GM04504 (cell line): ENCODE results near the gene IL1RN.
A peak's percentile ranks its signal among the peaks of the same experiment; 100 is the strongest.

ENCODE experiments used
- DNase-seq: peaks from one replicate; pipeline ENCODE4 v3.0.0-alpha.2; 2012; ENCODE audit warnings: low read depth

IL1RN gene

DNA sequence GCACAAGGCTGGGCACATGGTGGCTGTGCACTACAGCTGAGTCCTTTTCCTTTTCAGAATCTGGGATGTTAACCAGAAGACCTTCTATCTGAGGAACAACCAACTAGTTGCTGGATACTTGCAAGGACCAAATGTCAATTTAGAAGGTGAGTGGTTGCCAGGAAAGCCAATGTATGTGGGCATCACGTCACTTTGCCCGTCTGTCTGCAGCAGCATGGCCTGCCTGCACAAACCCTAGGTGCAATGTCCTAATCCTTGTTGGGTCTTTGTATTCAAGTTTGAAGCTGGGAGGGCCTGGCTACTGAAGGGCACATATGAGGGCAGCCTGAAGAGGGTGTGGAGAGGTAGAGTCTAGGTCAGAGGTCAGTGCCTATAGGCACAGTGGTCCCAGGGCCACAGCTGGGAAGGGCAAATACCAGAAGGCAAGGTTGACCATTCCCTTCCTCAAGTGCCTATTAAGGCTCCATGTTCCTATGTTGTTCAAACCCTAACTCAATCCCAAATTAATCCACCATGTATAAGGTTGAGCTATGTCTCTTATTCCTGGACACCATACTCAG is 2.2 kb downstream of the IL1RN start:
- no peak for DNase-seq

GRCh38 chr2:113131352-113132185 is 4.2 kb downstream of the IL1RN start:
- DNase-seq, result no peak

DNA sequence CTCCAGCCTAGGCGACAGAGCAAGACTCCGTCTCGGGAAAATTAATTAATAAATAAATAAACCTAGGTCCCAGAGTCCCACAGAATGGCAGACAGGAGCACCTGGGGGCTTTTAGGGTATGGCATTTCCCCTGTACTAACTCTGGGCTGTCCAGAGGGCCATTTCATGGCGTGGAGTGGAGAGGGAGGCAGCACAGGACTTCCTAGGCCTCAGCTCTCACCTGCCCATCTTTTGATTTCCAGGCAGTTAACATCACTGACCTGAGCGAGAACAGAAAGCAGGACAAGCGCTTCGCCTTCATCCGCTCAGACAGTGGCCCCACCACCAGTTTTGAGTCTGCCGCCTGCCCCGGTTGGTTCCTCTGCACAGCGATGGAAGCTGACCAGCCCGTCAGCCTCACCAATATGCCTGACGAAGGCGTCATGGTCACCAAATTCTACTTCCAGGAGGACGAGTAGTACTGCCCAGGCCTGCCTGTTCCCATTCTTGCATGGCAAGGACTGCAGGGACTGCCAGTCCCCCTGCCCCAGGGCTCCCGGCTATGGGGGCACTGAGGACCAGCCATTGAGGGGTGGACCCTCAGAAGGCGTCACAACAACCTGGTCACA is 5.1 kb downstream of the IL1RN start:
- DNase-seq, result no peak

DNA sequence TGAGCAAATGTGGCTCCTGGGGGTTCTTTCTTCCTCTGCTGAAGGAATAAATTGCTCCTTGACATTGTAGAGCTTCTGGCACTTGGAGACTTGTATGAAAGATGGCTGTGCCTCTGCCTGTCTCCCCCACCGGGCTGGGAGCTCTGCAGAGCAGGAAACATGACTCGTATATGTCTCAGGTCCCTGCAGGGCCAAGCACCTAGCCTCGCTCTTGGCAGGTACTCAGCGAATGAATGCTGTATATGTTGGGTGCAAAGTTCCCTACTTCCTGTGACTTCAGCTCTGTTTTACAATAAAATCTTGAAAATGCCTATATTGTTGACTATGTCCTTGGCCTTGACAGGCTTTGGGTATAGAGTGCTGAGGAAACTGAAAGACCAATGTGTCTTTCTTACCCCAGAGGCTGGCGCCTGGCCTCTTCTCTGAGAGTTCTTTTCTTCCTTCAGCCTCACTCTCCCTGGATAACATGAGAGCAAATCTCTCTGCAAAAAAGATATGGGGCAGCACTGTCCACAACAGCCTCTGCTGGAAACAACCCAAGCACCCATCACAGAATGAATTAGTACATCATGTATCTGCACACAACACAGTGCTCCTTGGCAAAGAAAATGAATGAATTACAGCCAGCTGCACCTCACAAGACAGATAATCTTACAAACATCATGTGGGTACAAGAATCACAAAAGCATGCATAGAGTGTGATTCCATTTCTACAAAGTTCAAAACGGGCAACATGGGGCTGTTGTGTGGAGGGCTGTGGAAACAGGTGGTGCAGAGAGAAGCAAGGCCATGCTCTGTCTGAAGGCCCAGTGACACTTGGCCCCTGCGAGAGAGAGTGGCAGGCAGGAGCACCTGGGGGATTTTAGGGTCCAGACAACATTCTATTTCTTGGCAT is 6.6 kb downstream of the IL1RN start:
- no peak for DNase-seq

GRCh38 chr2:113134717-113135116 is 7.3 kb downstream of the IL1RN start:
- DNase-seq, result no peak

- DNase-seq, result no peak
Measured at GRCh38 chr2:113135317-113135716, 7.9 kb downstream of the IL1RN start.

DNA sequence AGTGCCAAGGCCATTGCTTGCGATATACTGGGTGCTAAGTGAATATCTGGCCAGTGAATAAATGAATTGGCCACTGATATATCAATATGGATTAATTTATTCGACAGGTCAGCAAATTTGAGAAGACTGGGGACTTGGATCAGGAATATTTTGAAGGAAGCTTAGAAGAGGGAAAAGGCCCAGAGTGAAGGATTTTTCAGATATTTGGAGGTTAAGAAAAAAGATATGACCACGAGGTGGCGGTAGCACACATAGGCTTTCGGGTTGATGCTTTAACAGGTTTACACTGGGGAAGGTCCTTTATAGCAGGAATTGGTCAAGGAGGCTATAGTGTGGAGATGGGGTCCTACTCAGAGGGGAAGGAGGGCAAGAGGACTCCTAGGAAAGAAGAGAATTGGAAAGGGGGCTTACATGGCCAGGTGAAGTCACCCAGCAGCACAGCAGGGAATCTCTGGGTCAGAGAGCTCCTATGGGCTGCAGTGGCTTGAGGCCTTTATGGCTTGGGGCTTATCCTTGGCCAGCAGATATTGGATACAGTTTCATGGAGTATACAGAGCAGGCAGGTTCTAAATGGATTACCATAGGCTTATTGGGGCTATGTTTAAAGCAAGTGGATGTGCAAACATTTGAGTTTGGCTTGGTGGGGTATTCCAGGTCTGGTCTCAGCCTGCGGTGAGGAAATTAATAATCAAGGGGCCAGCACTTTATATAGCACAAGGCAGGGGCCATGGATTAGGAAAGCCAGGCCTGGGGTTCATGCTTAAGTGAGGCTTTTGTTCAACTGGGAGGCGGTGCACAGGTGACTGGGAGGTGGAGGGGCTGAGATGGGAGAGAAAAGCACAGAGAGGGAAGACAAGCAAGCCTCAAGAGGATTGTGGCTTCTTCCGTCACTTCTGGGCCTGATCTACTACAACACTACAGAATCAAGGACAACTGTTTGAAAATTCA is 9.7 kb downstream of the IL1RN start:
- DNase-seq, result no peak

- no peak for DNase-seq
Measured at GRCh38 chr2:113137827-113138226, 10.4 kb downstream of the IL1RN start.

DNA sequence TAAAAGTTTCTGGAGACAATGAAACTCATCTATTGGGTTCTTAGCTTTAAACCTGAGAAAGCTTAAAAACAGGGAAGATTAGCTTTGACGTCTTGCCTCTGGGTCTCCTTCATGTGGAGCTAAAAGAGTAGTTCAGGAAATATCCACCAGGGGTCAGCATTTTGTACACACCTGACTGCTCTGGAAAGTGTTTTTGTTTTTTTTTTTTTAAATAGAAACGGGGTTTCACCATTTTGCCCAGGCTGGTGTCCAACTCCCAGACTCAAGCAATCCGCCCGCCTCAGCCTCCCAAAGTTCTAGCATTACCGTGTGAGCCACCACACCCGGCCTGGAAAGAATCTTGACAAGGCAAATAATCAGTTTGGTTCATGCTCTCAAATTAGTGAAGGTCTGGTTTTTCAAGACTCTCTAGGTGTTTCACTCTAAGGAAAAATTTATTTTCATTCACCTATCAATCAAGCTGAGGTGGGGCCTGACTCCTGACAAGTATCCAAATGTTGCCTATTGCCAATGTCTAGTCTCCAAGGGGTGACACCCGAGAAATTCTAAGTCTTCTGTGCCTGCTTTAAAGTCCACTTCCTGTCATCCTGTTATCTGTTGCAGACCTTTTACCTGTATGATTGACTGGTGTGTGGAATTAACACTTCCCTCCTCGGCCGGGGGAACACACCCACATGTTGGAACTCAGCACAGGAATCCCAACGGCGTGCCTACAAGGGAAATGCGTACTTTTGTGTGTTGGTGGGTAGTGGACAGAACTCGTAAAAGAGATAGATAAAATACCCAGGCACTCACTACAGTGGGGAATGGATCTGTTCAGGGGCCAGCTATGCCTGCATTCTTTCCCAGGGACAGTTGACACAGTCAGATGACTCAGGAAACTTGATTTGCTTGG is 11.3 kb downstream of the IL1RN start:
- peak; percentile 36 for DNase-seq

DNA sequence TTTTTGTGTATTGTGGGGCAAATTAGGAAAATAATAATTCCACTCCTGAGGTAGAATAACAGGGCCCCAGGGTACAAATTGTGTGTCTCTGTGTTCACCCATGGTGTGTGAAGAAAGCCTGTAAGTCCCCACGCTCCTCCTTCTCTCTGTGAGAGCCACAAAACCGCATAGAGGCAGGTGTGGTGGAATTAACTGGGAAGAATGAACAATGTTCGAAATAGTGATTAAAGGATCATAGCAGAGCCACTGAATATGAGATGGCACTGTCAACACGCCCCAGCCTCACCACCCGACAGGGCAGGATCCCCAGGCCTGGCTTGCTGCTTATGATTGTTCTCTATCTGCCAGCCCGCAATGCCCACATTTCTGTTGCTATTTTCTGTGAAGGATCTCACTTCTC is 14.1 kb downstream of the IL1RN start:
- DNase-seq, result no peak

DNA sequence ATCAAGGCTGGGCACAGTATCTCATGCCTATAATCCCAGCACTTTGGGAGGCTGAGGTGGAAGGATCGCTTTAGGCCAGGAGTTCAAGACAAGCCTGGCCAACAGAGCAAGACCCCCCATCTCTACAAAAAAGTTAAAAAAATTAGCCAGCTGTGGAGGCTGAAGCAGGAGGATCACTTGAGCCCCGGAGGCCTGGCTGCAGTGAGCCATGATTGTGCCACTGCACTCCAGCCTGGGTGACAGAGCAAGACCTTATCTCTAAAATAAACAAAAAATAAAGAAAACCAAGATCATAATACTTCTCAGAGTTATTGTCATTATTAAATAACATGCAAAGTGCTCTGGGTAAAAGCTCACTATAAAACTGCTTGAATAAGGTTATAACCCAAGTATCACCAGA is 14.9 kb downstream of the IL1RN start:
- DNase-seq, result no peak

DNA sequence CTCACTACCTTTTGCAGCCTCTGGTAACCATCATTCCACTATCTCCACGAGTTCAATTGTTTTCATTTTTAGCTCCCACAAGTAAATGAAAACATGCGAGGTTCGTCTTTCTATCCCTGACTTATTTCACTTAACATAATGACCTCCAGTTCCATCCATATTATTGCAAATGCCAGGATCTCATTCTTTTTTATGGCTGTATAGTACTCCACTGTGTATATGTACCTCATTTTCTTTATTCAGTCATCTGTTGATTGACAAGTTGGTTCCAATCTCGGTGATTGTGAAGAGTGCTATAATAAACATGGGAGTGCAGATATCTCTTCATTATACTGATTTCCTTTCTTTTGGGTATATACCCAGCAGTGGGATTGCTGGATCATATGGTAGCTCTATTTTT is 16.9 kb downstream of the IL1RN start:
- no peak for DNase-seq

DNA sequence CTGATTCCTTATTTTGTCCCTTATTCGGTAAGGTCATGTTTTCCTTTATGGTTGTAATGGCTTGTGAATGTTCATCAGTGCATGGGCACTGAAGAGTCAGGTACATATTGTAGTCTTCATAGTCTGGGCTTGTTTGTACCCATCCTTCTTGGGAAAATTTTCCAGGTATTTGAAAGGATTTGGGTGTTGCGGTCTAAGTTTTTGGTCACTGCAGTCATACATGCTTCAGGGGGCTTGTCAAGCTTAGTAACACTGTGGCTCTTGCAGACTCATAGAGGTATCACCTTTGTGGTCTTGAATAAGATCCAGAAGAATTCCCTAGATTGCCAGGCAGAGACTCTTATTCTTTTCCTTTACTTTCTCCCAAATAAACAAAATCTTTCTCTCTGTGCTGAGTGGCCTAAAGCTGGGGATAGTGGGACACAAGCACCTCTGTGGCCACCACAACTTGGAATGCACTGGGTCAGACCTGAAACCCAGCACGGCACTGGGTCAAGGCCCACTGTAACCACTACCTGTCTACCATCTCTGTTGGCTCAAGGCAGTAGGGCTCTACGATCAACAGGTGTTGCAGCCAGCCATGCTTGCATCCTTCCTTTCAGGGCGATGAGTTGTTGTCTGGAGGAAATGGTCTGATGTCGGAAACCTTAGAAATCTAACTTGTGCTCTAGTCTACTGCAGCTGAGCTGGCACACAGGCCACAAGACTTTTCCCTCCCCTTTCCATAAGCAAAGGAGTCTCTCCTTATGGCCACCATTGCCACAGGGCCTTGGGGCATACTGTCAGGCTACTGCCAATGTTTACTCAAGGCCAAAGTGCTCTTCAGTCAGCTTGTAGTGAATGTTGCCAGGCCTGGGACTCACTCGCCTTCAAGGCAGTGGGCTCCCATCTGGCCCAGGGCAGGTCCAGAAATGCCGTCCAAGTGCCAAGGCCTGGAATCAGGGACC is 21.5 kb downstream of the IL1RN start:
- no peak for DNase-seq

GRCh38 chr2:113149553-113150257 is 22.3 kb downstream of the IL1RN start:
- DNase-seq, result no peak

- DNase-seq, result no peak
Measured at GRCh38 chr2:113150258-113150601, 22.8 kb downstream of the IL1RN start.

- no peak for DNase-seq
Measured at GRCh38 chr2:113155331-113155730, 27.9 kb downstream of the IL1RN start.

GRCh38 chr2:113156278-113157117 is 29.1 kb downstream of the IL1RN start:
- DNase-seq, result no peak
